Chondrocyte (in vitro differentiated cells): ENCODE results near the gene PDE3B. TPM values are rescaled to one million over a fixed set of nuclear protein-coding genes. Genes with fewer than 3 reads are reported as not detected.

ENCODE experiments used
- DNase-seq: peaks from one replicate; pipeline ENCODE4 v3.0.0; 2021; ENCODE audit warnings: mixed read lengths, low spot score
- H3K27ac Mint-ChIP-seq: one replicate; pipeline ENCODE4 v1.8.0; 2021; ENCODE audit warnings: mild to moderate bottlenecking, moderate library complexity, mixed read lengths; ENCODE audit not compliant: unreplicated experiment
- H3K27me3 Mint-ChIP-seq: 2 replicates; pipeline ENCODE4 v1.8.0; 2021; ENCODE audit warnings: low read depth, mixed read lengths
- H3K36me3 Mint-ChIP-seq: 2 replicates; pipeline ENCODE4 v1.8.0; 2021; ENCODE audit warnings: low read depth, mixed read lengths
- H3K4me1 Mint-ChIP-seq: 2 replicates; pipeline ENCODE4 v1.8.0; 2021; ENCODE audit warnings: low read depth, mild to moderate bottlenecking, mixed read lengths
- H3K4me3 Mint-ChIP-seq: one replicate; pipeline ENCODE4 v1.8.0; 2021; ENCODE audit warnings: mild to moderate bottlenecking, moderate library complexity, mixed read lengths; ENCODE audit not compliant: unreplicated experiment
- H3K9me3 Mint-ChIP-seq: 2 replicates; pipeline ENCODE4 v1.8.0; 2021; ENCODE audit warnings: low read depth, mixed read lengths
- CTCF ChIP-seq: fragments of 200-600 bp; sonication (generic); IDR thresholded peaks from 2 replicates; pipeline ENCODE4 v1.5.0; 2021; ENCODE audit warnings: antibody characterized with exemption, mild to moderate bottlenecking, moderate library complexity
- total RNA-seq: library from RNA; stranded (reverse); gene quantifications from 3 replicates; pipeline ENCODE4 v1.2.1, GENCODE V29; 2021

The PDE3B gene
- total RNA-seq, 1 donor from 2014 or later: 0.47 TPM

GRCh38 chr11:14898906-14899305 lies 255.3 kb downstream of the PDE3B start:
- no peak for TF ChIP-seq CTCF
- Mint-ChIP-seq H3K4me3 (no peak overlapping the region), H3K27me3 (no peaks in the 10 kb centered on the region), H3K36me3 (no peaks in the 10 kb centered on the region), H3K27ac (no peak overlapping the region), H3K9me3 (no peaks in the 10 kb centered on the region), H3K4me1 (peaks cover 11% of the 10 kb centered on the region)
- no peak for DNase-seq

GRCh38 chr11:14902650-14903350 lies 259.2 kb downstream of the PDE3B start:
- no peak for TF ChIP-seq CTCF
- no peaks in the 10 kb centered on the region for H3K36me3 Mint-ChIP-seq
- peaks cover 1% of the 10 kb centered on the region for H3K27me3 Mint-ChIP-seq
- no peak for DNase-seq
- no peak overlapping the region for H3K4me3 Mint-ChIP-seq
- no peak overlapping the region for H3K27ac Mint-ChIP-seq
- peaks cover 7% of the 10 kb centered on the region for H3K4me1 Mint-ChIP-seq
- no peaks in the 10 kb centered on the region for H3K9me3 Mint-ChIP-seq

GRCh38 chr11:14904745-14905103 lies 261.1 kb downstream of the PDE3B start:
- H3K36me3 Mint-ChIP-seq: no peaks in the 10 kb centered on the region
- H3K9me3 Mint-ChIP-seq: no peaks in the 10 kb centered on the region
- no peak overlapping the region for H3K4me3 Mint-ChIP-seq
- H3K27ac Mint-ChIP-seq: no peak overlapping the region
- peak; percentile 59 for TF ChIP-seq CTCF
- H3K4me1 Mint-ChIP-seq: peaks cover 7% of the 10 kb centered on the region
- DNase-seq: no peak
- H3K27me3 Mint-ChIP-seq: peaks cover 13% of the 10 kb centered on the region

- H3K27ac Mint-ChIP-seq: no peak overlapping the region
- H3K4me3 Mint-ChIP-seq: no peak overlapping the region
- peak; percentile 19 for TF ChIP-seq CTCF
- DNase-seq: peak; percentile 90
- peaks cover 7% of the 10 kb centered on the region for H3K4me1 Mint-ChIP-seq
- peaks cover 14% of the 10 kb centered on the region for H3K27me3 Mint-ChIP-seq
- no peaks in the 10 kb centered on the region for H3K9me3 Mint-ChIP-seq
- H3K36me3 Mint-ChIP-seq: no peaks in the 10 kb centered on the region
Measured at GRCh38 chr11:14905104-14906033, 261.8 kb downstream of the PDE3B start.

GRCh38 chr11:14906578-14906977 lies 263.0 kb downstream of the PDE3B start:
- no peak overlapping the region for H3K27ac Mint-ChIP-seq
- H3K36me3 Mint-ChIP-seq: no peaks in the 10 kb centered on the region
- DNase-seq: no peak
- peaks cover 17% of the 10 kb centered on the region for H3K27me3 Mint-ChIP-seq
- H3K9me3 Mint-ChIP-seq: no peaks in the 10 kb centered on the region
- H3K4me1 Mint-ChIP-seq: peaks cover 7% of the 10 kb centered on the region
- TF ChIP-seq CTCF: no peak
- no peak overlapping the region for H3K4me3 Mint-ChIP-seq
